GM21825 (cell line): ENCODE measurements around the gene ITFG1.
"Not testable (repeated sequence)": the region's sequence is repeated elsewhere in the genome, so short reads cannot be mapped to it uniquely, and the experiment has no call there.

ENCODE experiments used
- ATAC-seq: cut with Tn5 transposase; IDR thresholded peaks from one replicate; pipeline ENCODE4 v1.9.1; 2021; ENCODE audit warnings: mild to moderate bottlenecking, moderate library complexity; ENCODE audit not compliant: unreplicated experiment

The ITFG1 gene

GRCh38 chr16:47473792-47474191, 12.9 kb upstream of the ITFG1 start:
- ATAC-seq, result no peak

- ATAC-seq, result not testable (repeated sequence)
Observed at GRCh38 chr16:47473004-47473403, 12.1 kb upstream of the ITFG1 start.

GRCh38 chr16:47470810-47471209, 9.9 kb upstream of the ITFG1 start:
- no peak for ATAC-seq

GRCh38 chr16:47470211-47470610, 9.3 kb upstream of the ITFG1 start:
- ATAC-seq, result no peak

- no peak for ATAC-seq
Observed at GRCh38 chr16:47469227-47469626, 8.4 kb upstream of the ITFG1 start.

GRCh38 chr16:47468070-47468689, 7.3 kb upstream of the ITFG1 start:
- not testable (repeated sequence) for ATAC-seq

GRCh38 chr16:47467501-47467900, 6.6 kb upstream of the ITFG1 start:
- no peak for ATAC-seq

- ATAC-seq, result no peak
Observed at GRCh38 chr16:47465919-47466630, 5.2 kb upstream of the ITFG1 start.

- ATAC-seq, result no peak
Observed at GRCh38 chr16:47463771-47464624, 3.1 kb upstream of the ITFG1 start.

- peak; percentile 2 for ATAC-seq
Observed at GRCh38 chr16:47461598-47462266, 869 bp upstream of the ITFG1 start.

GRCh38 chr16:47460359-47460710, 528 bp downstream of the ITFG1 start:
- no peak for ATAC-seq

- no peak for ATAC-seq
Observed at GRCh38 chr16:47459603-47460002, 1.3 kb downstream of the ITFG1 start.

- no peak for ATAC-seq
Observed at GRCh38 chr16:47458331-47458730, 2.5 kb downstream of the ITFG1 start.

GRCh38 chr16:47449788-47450187, 11.1 kb downstream of the ITFG1 start:
- ATAC-seq, result no peak

GRCh38 chr16:47448830-47449575, 11.9 kb downstream of the ITFG1 start:
- ATAC-seq, result no peak

GRCh38 chr16:47446431-47446830, 14.4 kb downstream of the ITFG1 start:
- no peak for ATAC-seq

GRCh38 chr16:47442884-47443283, 18.0 kb downstream of the ITFG1 start:
- ATAC-seq, result not testable (repeated sequence)

- not testable (repeated sequence) for ATAC-seq
Observed at GRCh38 chr16:47440066-47440465, 20.8 kb downstream of the ITFG1 start.

- not testable (repeated sequence) for ATAC-seq
Observed at GRCh38 chr16:47434274-47434673, 26.6 kb downstream of the ITFG1 start.

- ATAC-seq, result no peak
Observed at GRCh38 chr16:47431960-47432359, 28.9 kb downstream of the ITFG1 start.

GRCh38 chr16:47426806-47427205, 34.1 kb downstream of the ITFG1 start:
- no peak for ATAC-seq
